NB4 (cell line): ENCODE results near the gene PFDN1.

Experiments
- CTCF ChIP-seq: IDR thresholded peaks from one replicate; pipeline ENCODE4 v1.5.1; 2012; ENCODE audit warnings: low read depth, low read length
- MAX ChIP-seq: IDR thresholded peaks from 2 replicates; pipeline ENCODE4 v1.6.1; 2011; ENCODE audit warnings: low read depth, low read length
- MYC ChIP-seq: IDR thresholded peaks from 2 replicates; pipeline ENCODE4 v1.6.1; 2011; ENCODE audit warnings: low read depth, low read length
- POLR2A ChIP-seq: IDR thresholded peaks from 2 replicates; pipeline ENCODE4 v1.6.1; 2011; ENCODE audit warnings: mild to moderate bottlenecking; ENCODE audit not compliant: insufficient read length; ENCODE audit errors: extremely low read depth

- TF ChIP-seq POLR2A (no peak), CTCF (no peak), MAX (no peak), MYC (no peak)
Measured at GRCh38 chr5:140260089-140260656, 42.7 kb downstream of the PFDN1 start.
